A673 (cell line): ENCODE results near the gene CDT1. TPM values are rescaled to one million over a fixed set of nuclear protein-coding genes. Genes with fewer than 3 reads are reported as not detected.
A peak's percentile ranks its signal among the peaks of the same experiment; 100 is the strongest.

Experiments used
- BruUV-seq: library from RNA; stranded (reverse); fragments of 400-500 nt; replicated peaks from 2 replicates; lab custom pipeline; 2021; lab: Mats Ljungman, UMichigan
- CTCF ChIA-PET: fragments of 300-600 bp; sonication (Branson Sonifier 250); formaldehyde crosslinking; loops from one replicate; lab custom pipeline; 2022; ENCODE audit warnings: antibody characterized with exemption; lab: Charles Lee
- POLR2A ChIA-PET: fragments of 300-600 bp; sonication (Branson Sonifier 250); formaldehyde crosslinking; loops from one replicate; lab custom pipeline; 2022; ENCODE audit warnings: antibody characterized with exemption; ENCODE audit not compliant: low non-redundant PET; lab: Charles Lee
- DNase-seq: peaks from one replicate; pipeline ENCODE4 v3.0.0-alpha.2; 2015; ENCODE audit warnings: low spot score
- H3K27ac ChIP-seq: fragments of 200-600 bp; sonication (generic); 2 replicates; pipeline ENCODE4 v1.5.1; 2016; ENCODE audit warnings: mixed run types, low read depth, mild to moderate bottlenecking, mixed read lengths, antibody characterized with exemption, low read length; ENCODE audit not compliant: poor library complexity, severe bottlenecking
- H3K27me3 ChIP-seq: fragments of 200-600 bp; sonication (generic); replicated peaks from 2 replicates; pipeline ENCODE4 v1.6.1; 2017; ENCODE audit warnings: mixed run types, low read depth, mild to moderate bottlenecking, mixed read lengths, antibody characterized with exemption, low read length; ENCODE audit not compliant: insufficient read depth, poor library complexity
- H3K36me3 ChIP-seq: fragments of 200-600 bp; sonication (generic); 2 replicates; pipeline ENCODE4 v1.6.1; 2016; ENCODE audit warnings: mixed run types, mild to moderate bottlenecking, mixed read lengths, antibody characterized with exemption, low read length; ENCODE audit not compliant: insufficient read depth, poor library complexity, severe bottlenecking
- H3K4me1 ChIP-seq: fragments of 200-600 bp; sonication (generic); 2 replicates; pipeline ENCODE4 v1.6.1; 2017; ENCODE audit warnings: mixed run types, mild to moderate bottlenecking, mixed read lengths, antibody characterized with exemption, low read length; ENCODE audit not compliant: insufficient read depth, poor library complexity, severe bottlenecking
- H3K4me3 ChIP-seq: fragments of 200-600 bp; sonication (generic); 2 replicates; pipeline ENCODE4 v1.5.1; 2016; ENCODE audit warnings: low read depth, mixed run types, mild to moderate bottlenecking, mixed read lengths, low read length; ENCODE audit not compliant: poor library complexity, severe bottlenecking
- H3K9me3 ChIP-seq: fragments of 200-600 bp; sonication (generic); 2 replicates; pipeline ENCODE4 v1.6.1; 2016; ENCODE audit warnings: mixed run types, low read depth, mild to moderate bottlenecking, mixed read lengths, antibody characterized with exemption, low read length; ENCODE audit not compliant: poor library complexity, severe bottlenecking
- CTCF ChIP-seq: fragments of 300-800, 200-600 bp; sonication (generic); conservative IDR thresholded peaks from 2 replicates; pipeline ENCODE4 v1.5.1; 2017; ENCODE audit warnings: low read depth, mild to moderate bottlenecking, antibody characterized with exemption, low read length, moderate library complexity, mixed read lengths
- EZH2 ChIP-seq: fragments of 200-600 bp; sonication (generic); IDR thresholded peaks from 2 replicates; pipeline ENCODE4 v1.6.1; 2017; ENCODE audit warnings: borderline replicate concordance, low read depth, mild to moderate bottlenecking, mixed read lengths, antibody characterized with exemption, low read length; ENCODE audit not compliant: poor library complexity, severe bottlenecking
- intact Hi-C: fragments of 100-400 bp; cut with micrococcal nuclease; formaldehyde crosslinking; loops from one replicate; pipeline ENCODE4 v1.10.0; 2022; ENCODE audit not compliant: unreplicated experiment
- total RNA-seq: library from RNA; stranded (reverse); gene quantifications from 2 replicates; pipeline ENCODE4 v1.2.3, GENCODE V29; 2021

CDT1 gene
- total RNA-seq, 1 experiment from 2014 or later: 103 TPM

GRCh38 chr16:88805340-88805715 is 1.7 kb downstream of the CDT1 start:
- Histone ChIP-seq H3K27me3 (no peaks in the 10 kb centered on the region), H3K4me3 (peak overlapping the region; percentile 88), H3K36me3 (peaks cover 60% of the 10 kb centered on the region), H3K9me3 (no peaks in the 10 kb centered on the region), H3K27ac (peak overlapping the region; percentile 92), H3K4me1 (peaks cover 19% of the 10 kb centered on the region)
- intact Hi-C loops: no loop called here
- CTCF ChIA-PET: no interaction called here
- POLR2A ChIA-PET: no interaction called here
- DNase-seq: no peak
- no TSS peak for BruUV-seq
- TF ChIP-seq CTCF: no peak
- TF ChIP-seq EZH2: no peak

- Histone ChIP-seq H3K27me3 (no peaks in the 10 kb centered on the region), H3K36me3 (peaks cover 60% of the 10 kb centered on the region), H3K27ac (peak overlapping the region; percentile 92), H3K4me1 (peaks cover 22% of the 10 kb centered on the region), H3K4me3 (peak overlapping the region; percentile 88), H3K9me3 (no peaks in the 10 kb centered on the region)
- TF ChIP-seq CTCF (no peak), EZH2 (no peak)
- intact Hi-C loops: no loop called here
- CTCF ChIA-PET: no interaction called here
- DNase-seq: no peak
- POLR2A ChIA-PET: no interaction called here
- no TSS peak for BruUV-seq
Measured at GRCh38 chr16:88805887-88806393, 2.4 kb downstream of the CDT1 start.

- Histone ChIP-seq H3K9me3 (no peaks in the 10 kb centered on the region), H3K27ac (peak overlapping the region; percentile 92), H3K36me3 (peaks cover 60% of the 10 kb centered on the region), H3K4me1 (peaks cover 22% of the 10 kb centered on the region), H3K27me3 (no peaks in the 10 kb centered on the region), H3K4me3 (no peak overlapping the region)
- BruUV-seq: no TSS peak
- ChIA-PET POLR2A (no interaction called here), CTCF (no interaction called here)
- intact Hi-C loops: no loop called here
- DNase-seq: no peak
- TF ChIP-seq EZH2: no peak
Measured at GRCh38 chr16:88806491-88807111, 3.0 kb downstream of the CDT1 start.
